Activated CD4-positive, alpha-beta T cell treated with anti-CD3 and anti-CD28 coated beads for 36 hours (primary cell): ENCODE measurements around the gene RHO. TPM values are rescaled to one million over a fixed set of nuclear protein-coding genes. Genes with fewer than 3 reads are reported as not detected.
"Not testable (repeated sequence)": the region's sequence is repeated elsewhere in the genome, so short reads cannot be mapped to it uniquely, and the experiment has no call there.

Experiments
- ATAC-seq: fragments of 200-7000 bp; cut with Tn5 transposase; one replicate; pipeline ENCODE4 v1.10.0; 2021; ENCODE audit warnings: mild to moderate bottlenecking, moderate library complexity
- CTCF ChIA-PET: fragments of 350-600 bp; sonication (Branson Sonifier 250); formaldehyde crosslinking; loops from one replicate; lab custom pipeline; 2021; ENCODE audit warnings: antibody characterized with exemption; lab: Charles Lee
- POLR2A ChIA-PET: fragments of 350-600 bp; sonication (Branson Sonifier 250); formaldehyde crosslinking; loops from one replicate; lab custom pipeline; 2021; ENCODE audit warnings: antibody characterized with exemption, inconsistent platforms; lab: Charles Lee
- DNase-seq: peaks from one replicate; pipeline ENCODE4 v3.0.0-alpha.2; 2020
- H3K27ac Mint-ChIP-seq: one replicate; pipeline ENCODE4 v1.8.0; 2021; ENCODE audit warnings: mixed read lengths
- H3K27me3 Mint-ChIP-seq: one replicate; pipeline ENCODE4 v1.8.0; 2021; ENCODE audit warnings: mixed read lengths
- H3K36me3 Mint-ChIP-seq: one replicate; pipeline ENCODE4 v1.8.0; 2021; ENCODE audit warnings: low read depth, mixed read lengths
- H3K4me1 Mint-ChIP-seq: one replicate; pipeline ENCODE4 v1.8.0; 2021; ENCODE audit warnings: mixed read lengths
- H3K4me3 Mint-ChIP-seq: one replicate; pipeline ENCODE4 v1.8.0; 2021; ENCODE audit warnings: mild to moderate bottlenecking, moderate library complexity, mixed read lengths
- H3K9me3 Mint-ChIP-seq: one replicate; pipeline ENCODE4 v1.8.0; 2021; ENCODE audit warnings: low read depth, mixed read lengths
- intact Hi-C, 2 experiments: fragments of 100-400 bp; cut with DNase I in 1 of 2; cut with micrococcal nuclease in 1 of 2; formaldehyde crosslinking; loops; one replicate each; pipeline versions ENCODE4 v1.14.2 to v1.15.1; 2022 to 2024; cut with DNase I, micrococcal nuclease
- total RNA-seq, 2 experiments: library from RNA; stranded (reverse); gene quantifications; one replicate each; pipeline ENCODE4 v1.2.3, GENCODE V29; 2021

Gene RHO
- total RNA-seq, 2 experiments from 2014 or later: not detected

DNA sequence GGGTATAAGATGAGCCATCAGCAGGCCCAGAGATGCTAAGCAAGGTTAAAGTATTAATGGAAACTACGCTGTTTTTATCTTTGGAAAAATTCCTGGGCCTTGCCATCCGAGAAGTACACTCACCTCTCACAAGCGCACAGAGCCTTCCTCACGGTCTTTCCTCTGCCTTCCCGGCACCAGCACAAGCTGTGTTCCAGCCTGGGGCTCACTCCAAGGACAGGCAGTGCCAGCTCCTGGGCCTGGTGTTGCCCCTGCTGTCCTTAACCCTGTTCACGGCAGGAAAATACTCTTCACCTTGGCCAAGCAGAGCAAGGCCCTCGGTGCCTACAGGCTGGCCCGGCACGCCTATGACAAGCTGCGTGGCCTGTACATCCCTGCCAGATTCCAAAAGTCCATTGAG is 14.3 kb upstream of the RHO start:
- CTCF ChIA-PET: interaction anchor here (1.1 kb wide), 1 partner anchor 10 kb away, joined by 3 read pairs; no protein-coding TSS in a partner anchor
- Mint-ChIP-seq H3K4me3 (no peak overlapping the region), H3K27me3 (no peaks in the 10 kb centered on the region), H3K27ac (no peak overlapping the region), H3K4me1 (no peaks in the 10 kb centered on the region), H3K36me3 (peaks cover 3% of the 10 kb centered on the region), H3K9me3 (no peaks in the 10 kb centered on the region)
- no peak for ATAC-seq
- no peak for DNase-seq
- intact Hi-C loops: no loop called here
- POLR2A ChIA-PET: interaction anchor here (0.5 kb wide), 1 partner anchor 1353 kb away, joined by 3 read pairs; no protein-coding TSS in a partner anchor

DNA sequence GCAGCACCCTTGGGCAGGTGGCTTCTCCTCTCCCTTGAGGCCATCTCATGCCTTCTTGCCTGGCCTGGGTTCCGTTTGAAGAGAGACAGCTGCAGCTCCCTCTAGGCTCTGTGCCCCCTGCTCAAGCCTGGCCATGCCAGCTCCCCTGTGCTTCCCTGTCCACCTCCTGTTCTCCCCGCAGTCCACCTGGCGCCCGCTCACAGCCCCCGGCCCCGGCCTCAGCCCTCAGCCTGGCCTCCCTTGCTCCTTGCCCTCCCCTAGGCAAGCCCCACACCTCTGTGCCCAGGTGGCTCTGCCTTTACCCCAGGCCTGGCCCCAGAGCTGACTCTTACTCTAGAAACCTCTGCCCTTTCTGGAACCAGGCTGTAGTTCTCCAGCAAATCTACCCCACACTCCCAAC is 13.9 kb upstream of the RHO start:
- H3K36me3 Mint-ChIP-seq: peaks cover 3% of the 10 kb centered on the region
- no peak for ATAC-seq
- H3K27ac Mint-ChIP-seq: no peak overlapping the region
- no peaks in the 10 kb centered on the region for H3K4me1 Mint-ChIP-seq
- no peak overlapping the region for H3K4me3 Mint-ChIP-seq
- intact Hi-C loops: no loop called here
- no peaks in the 10 kb centered on the region for H3K9me3 Mint-ChIP-seq
- CTCF ChIA-PET: interaction anchor here (0.6 kb wide), 1 partner anchor 173 kb away, joined by 3 read pairs; no protein-coding TSS in a partner anchor
- H3K27me3 Mint-ChIP-seq: no peaks in the 10 kb centered on the region
- DNase-seq: no peak
- POLR2A ChIA-PET: interaction anchor here (0.5 kb wide), 1 partner anchor 1354 kb away, joined by 3 read pairs; no protein-coding TSS in a partner anchor

DNA sequence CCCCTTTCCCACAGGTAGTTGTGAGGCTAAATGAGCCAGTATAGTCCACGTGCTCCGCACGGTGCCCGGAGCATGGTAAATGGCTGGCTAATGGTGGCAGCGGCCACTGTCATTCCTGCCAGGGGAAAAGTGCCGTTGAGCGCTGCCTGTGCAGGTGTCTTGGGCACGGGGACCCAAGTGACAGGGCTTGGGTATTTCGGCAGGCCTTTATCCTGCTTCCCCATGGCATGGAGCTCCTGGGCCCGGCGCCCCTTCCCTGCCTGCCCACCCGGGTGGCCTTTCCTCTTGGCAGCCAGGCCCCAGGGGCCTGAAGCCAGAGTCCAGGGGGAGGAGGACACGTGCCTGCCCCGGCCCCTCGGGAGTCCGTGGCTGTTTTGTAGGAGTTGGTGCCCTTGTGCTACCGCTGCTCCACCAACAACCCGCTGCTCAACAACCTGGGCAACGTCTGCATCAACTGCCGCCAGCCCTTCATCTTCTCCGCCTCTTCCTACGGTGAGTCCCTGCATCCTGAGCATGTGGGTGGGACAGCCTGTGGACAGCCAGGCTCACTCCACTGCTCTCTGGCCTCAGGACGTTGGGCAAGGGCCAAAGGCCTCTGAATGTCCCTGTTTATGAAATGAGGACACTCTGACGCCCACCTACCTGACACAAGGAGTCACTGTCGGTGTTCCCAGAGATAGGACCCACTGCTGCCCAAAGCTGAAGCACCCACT is 13.2 kb upstream of the RHO start:
- H3K27ac Mint-ChIP-seq: not testable (repeated sequence)
- CTCF ChIA-PET: interaction anchor here (0.6 kb wide), 1 partner anchor 173 kb away, joined by 3 read pairs; no protein-coding TSS in a partner anchor

DNA sequence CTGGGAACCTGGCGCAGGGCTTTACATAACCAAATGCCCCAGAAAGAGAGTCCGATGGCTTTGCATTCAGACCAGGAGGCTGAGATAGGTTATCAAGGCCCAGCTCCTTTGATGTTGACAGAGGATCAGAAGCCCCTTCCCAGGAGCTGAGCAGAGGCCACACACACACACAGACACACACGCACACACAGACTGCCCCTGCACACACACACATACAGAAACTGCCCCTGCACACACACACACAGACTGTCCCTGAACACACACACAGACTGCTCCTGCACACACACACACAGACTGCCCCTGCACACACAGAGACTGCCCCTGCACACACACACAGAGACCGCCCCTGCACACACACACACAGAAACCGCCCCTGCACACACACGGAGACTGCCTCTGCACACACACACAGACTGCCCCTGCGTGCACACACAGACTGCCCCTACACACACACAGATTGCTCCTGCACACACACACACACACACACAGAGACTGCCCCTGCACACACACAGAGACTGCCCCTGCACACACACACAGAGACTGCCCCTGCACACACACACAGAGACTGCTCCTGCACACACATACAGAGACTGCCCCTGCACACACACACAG is 12.5 kb upstream of the RHO start:
- H3K27me3 Mint-ChIP-seq, CTCF ChIA-PET, H3K27ac Mint-ChIP-seq, intact Hi-C loops, H3K36me3 Mint-ChIP-seq, POLR2A ChIA-PET, H3K4me1 Mint-ChIP-seq, DNase-seq, ATAC-seq, H3K4me3 Mint-ChIP-seq, H3K9me3 Mint-ChIP-seq: not testable (repeated sequence)

More for the DNA sequence above, 13.2 kb upstream of the RHO start:
- H3K4me1 Mint-ChIP-seq, H3K4me3 Mint-ChIP-seq, DNase-seq, H3K27me3 Mint-ChIP-seq, ATAC-seq, intact Hi-C loops, H3K9me3 Mint-ChIP-seq, H3K36me3 Mint-ChIP-seq, POLR2A ChIA-PET: not testable (repeated sequence)

DNA sequence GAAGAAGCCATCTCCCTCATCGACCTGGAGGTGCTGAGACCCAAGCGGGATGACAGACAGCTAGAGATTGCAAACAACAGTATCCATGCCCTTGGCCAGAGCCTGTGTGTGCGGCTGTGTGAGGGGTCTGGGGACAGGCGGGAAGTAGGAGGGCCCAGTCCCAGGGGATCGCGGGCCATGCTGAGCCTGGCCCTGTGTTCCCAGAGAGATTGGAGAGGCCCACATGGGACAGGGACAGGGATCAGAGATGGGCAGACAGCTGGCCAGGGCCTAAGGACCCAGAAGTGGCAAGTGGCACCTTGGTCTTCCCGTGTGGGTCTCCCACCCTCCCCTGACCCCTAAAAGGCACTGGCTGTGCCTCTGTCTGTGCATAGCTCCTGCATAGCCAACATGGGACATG is 10.9 kb upstream of the RHO start:
- ChIA-PET POLR2A (no interaction called here), CTCF (interaction anchor here (0.6 kb wide), 1 partner anchor 421 kb away, joined by 3 read pairs; no protein-coding TSS in a partner anchor)
- Mint-ChIP-seq H3K27ac (no peak overlapping the region), H3K36me3 (peaks cover 3% of the 10 kb centered on the region), H3K9me3 (no peaks in the 10 kb centered on the region), H3K4me1 (no peaks in the 10 kb centered on the region), H3K4me3 (no peak overlapping the region), H3K27me3 (no peaks in the 10 kb centered on the region)
- intact Hi-C loops: no loop called here
- no peak for ATAC-seq
- no peak for DNase-seq

DNA sequence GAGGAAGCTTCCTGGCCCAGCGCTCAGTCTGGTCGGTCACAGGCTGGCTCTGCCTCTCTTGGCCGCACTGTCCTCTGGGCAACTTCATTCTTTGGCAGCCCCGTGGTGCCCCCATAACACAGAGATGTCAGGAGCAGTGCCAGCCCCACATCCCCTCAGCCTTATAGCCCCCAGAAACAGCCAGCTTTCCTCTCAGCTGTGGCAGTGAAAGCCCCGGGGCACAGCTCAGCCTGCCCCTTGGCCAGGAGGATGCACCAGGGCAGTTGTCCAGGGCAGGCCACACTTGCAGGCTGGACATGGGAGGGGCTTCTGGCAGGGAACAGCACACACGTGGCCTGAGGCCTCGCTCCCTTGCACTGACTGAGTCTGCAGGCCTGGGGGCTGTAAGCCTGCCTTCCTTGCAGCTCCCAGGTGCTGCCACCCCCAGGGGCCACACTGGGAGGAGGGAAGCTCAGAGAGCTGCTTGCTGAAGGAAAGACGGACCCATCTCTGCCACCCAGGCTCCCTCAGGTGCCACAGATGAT is 10.3 kb upstream of the RHO start:
- POLR2A ChIA-PET: no interaction called here
- DNase-seq (no peak), ATAC-seq (no peak)
- Mint-ChIP-seq H3K27ac (no peak overlapping the region), H3K4me1 (no peaks in the 10 kb centered on the region), H3K27me3 (no peaks in the 10 kb centered on the region), H3K9me3 (no peaks in the 10 kb centered on the region), H3K36me3 (peaks cover 3% of the 10 kb centered on the region), H3K4me3 (no peak overlapping the region)
- intact Hi-C loops: no loop called here
- CTCF ChIA-PET: no interaction called here

DNA sequence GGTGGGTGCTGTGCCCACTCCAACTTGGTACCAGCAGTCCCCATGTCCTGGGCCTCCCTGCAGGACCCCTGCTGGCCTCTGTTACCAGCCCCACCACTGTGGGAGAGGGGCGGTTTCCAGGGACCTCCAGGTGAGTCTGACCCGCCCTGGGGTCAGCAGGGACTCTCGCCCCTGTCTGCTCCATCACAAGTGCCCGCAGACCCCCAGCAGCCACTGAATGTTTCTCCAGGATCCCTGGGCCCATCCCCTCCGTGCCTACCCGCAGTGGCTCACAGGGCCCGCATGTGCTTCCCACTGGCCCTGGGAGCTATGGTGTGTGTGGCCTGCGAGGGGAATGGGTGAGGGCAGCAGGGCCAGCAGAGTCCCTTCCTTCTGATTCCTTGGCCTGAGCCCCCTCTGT is 9.9 kb upstream of the RHO start:
- ATAC-seq (no peak), DNase-seq (no peak)
- no peaks in the 10 kb centered on the region for H3K4me1 Mint-ChIP-seq
- no peak overlapping the region for H3K4me3 Mint-ChIP-seq
- no peaks in the 10 kb centered on the region for H3K27me3 Mint-ChIP-seq
- ChIA-PET CTCF (no interaction called here), POLR2A (no interaction called here)
- peaks cover 3% of the 10 kb centered on the region for H3K36me3 Mint-ChIP-seq
- intact Hi-C loops: no loop called here
- H3K27ac Mint-ChIP-seq: no peak overlapping the region
- H3K9me3 Mint-ChIP-seq: no peaks in the 10 kb centered on the region

DNA sequence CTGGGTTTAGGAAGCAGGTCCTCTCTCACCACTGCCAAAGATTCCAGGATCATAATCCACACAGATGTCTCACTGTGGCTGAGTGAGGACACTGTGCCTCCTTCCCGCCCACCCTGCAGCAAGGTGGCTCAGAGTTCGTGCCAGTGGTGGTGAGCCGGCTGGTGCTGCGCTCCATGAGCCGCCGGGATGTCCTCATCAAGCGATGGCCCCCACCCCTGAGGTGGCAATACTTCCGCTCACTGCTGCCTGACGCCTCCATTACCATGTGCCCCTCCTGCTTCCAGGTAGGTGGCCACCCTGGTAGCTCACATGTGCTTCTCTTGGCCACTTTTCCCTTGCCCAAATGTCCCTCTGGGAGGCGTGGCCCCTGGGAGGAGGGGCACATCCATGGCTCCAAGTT is 9.0 kb upstream of the RHO start:
- ChIA-PET POLR2A (no interaction called here), CTCF (interaction anchor here (0.6 kb wide), 1 partner anchor 86 kb away, joined by 5 read pairs; no protein-coding TSS in a partner anchor)
- no peak overlapping the region for H3K4me3 Mint-ChIP-seq
- no peak for ATAC-seq
- H3K27me3 Mint-ChIP-seq: no peaks in the 10 kb centered on the region
- H3K27ac Mint-ChIP-seq: no peak overlapping the region
- intact Hi-C loops: no loop called here
- no peaks in the 10 kb centered on the region for H3K4me1 Mint-ChIP-seq
- DNase-seq: no peak
- no peaks in the 10 kb centered on the region for H3K9me3 Mint-ChIP-seq
- peaks cover 3% of the 10 kb centered on the region for H3K36me3 Mint-ChIP-seq

DNA sequence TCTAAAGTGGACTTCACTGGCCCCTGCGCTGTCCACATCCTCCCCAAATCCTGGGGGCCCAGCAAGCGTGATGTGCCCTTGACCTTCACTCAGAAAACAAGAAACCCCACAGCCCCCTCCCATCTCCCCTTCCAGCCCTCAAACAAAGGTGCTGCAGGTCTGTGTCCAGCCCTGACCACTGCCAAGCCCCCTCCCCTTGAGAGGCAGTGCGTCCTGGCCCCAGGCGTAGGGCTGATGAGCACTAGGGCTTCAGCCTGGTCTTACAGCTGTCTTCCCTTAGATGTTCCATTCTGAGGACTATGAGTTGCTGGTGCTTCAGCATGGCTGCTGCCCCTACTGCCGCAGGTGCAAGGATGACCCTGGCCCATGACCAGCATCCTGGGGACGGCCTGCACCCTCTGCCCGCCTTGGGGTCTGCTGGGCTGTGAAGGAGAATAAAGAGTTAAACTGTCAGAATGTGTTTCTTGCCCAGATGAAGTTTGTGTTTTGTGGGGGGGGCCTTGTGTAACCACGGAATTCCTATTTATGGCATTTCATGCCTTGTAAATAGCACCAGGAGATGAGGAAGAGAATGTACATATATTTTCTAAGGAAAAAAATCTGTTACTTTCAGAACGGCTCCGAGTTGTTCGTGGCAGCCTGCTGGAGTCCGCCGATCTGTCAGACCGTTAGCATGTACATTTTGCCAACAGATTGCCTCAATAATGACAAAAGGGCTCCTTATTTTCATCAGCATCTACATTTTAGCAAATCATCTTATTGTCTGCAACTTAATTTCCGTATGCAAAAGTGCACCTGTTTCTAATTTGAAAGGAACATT is 8.3 kb upstream of the RHO start:
- ChIA-PET POLR2A (no interaction called here), CTCF (no interaction called here)
- peaks cover 3% of the 10 kb centered on the region for H3K36me3 Mint-ChIP-seq
- H3K27ac Mint-ChIP-seq: no peak overlapping the region
- intact Hi-C loops: no loop called here
- DNase-seq (no peak), ATAC-seq (no peak)
- H3K27me3 Mint-ChIP-seq: no peaks in the 10 kb centered on the region
- no peaks in the 10 kb centered on the region for H3K9me3 Mint-ChIP-seq
- no peaks in the 10 kb centered on the region for H3K4me1 Mint-ChIP-seq
- H3K4me3 Mint-ChIP-seq: no peak overlapping the region

DNA sequence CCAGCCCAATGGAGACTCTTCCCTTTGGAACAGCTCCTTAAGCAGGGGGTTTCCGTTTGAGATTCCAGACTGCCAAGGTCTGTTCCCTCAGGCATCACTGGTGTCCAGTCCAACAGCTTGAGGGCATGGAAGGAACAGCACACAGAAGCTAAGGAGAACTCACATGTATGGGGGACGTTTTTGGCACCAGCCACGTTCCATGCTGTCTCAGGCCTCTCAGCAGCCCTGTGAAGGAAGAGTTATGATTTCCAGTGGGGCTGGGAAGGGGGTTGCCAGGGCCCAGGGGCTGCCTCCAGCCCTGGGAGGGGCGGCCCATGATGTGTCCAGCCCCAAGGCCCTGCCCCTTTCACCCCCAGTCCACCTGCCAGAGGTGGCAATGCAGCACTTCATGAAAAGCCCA is 7.5 kb upstream of the RHO start:
- ATAC-seq (no peak), DNase-seq (no peak)
- intact Hi-C loops: no loop called here
- Mint-ChIP-seq H3K4me1 (no peaks in the 10 kb centered on the region), H3K36me3 (peaks cover 3% of the 10 kb centered on the region), H3K4me3 (no peak overlapping the region), H3K27me3 (no peaks in the 10 kb centered on the region), H3K27ac (no peak overlapping the region), H3K9me3 (no peaks in the 10 kb centered on the region)
- CTCF ChIA-PET: no interaction called here
- POLR2A ChIA-PET: no interaction called here

DNA sequence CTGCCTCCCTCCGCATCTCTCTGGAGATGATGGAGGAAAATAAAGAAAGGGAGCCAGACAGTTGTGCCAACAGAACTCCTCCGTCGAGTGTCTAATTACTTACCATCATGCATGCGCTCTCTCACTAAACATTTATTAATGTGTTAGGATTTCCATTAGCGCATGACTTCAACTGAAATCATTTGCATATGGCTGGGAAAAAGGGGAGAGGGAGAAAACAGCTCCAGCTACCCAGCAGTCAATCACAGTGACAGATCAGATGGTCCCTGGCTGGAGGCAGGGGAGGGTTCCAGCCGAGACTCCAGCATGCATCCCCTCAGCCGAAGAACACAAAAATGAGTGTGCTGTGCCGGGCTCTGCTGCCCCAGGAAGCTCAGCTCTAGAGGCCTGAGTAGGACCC is 6.8 kb upstream of the RHO start:
- no peak overlapping the region for H3K27ac Mint-ChIP-seq
- ATAC-seq (no peak), DNase-seq (no peak)
- intact Hi-C loops: no loop called here
- peaks cover 3% of the 10 kb centered on the region for H3K36me3 Mint-ChIP-seq
- POLR2A ChIA-PET: no interaction called here
- CTCF ChIA-PET: interaction anchor here (0.5 kb wide), 1 partner anchor 107 kb away, joined by 3 read pairs; no protein-coding TSS in a partner anchor
- H3K4me3 Mint-ChIP-seq: no peak overlapping the region
- H3K4me1 Mint-ChIP-seq: no peaks in the 10 kb centered on the region
- no peaks in the 10 kb centered on the region for H3K9me3 Mint-ChIP-seq
- no peaks in the 10 kb centered on the region for H3K27me3 Mint-ChIP-seq
